RWPE1 (cell line): ENCODE results near the gene GPR132.
"Not testable (repeated sequence)": the region's sequence is repeated elsewhere in the genome, so short reads cannot be mapped to it uniquely, and the experiment has no call there.

Experiments used
- CTCF ChIA-PET: fragments of 350-600 bp; sonication (Branson Sonifier 250); formaldehyde crosslinking; extraction: SDS; loops from one replicate; lab custom pipeline; 2021; lab: Yijun Ruan, JAX
- POLR2A ChIA-PET: fragments of 400-600 bp; formaldehyde crosslinking; extraction: SDS; loops from one replicate; lab custom pipeline; 2020; ENCODE audit warnings: antibody characterized with exemption; ENCODE audit not compliant: low non-redundant PET; lab: Yijun Ruan, JAX
- DNase-seq: peaks from one replicate; pipeline ENCODE4 v3.0.0; 2012; ENCODE audit warnings: low spot score
- H3K27ac ChIP-seq: fragments of 450-650 bp; 2 replicates; pipeline ENCODE4 v1.5.1; 2017
- TF ChIP-seq, protein P1 (sequence below): fragments of 450-650 bp; conservative IDR thresholded peaks from 2 replicates; pipeline ENCODE4 v1.5.1; 2017; ENCODE audit warnings: low read depth, mild to moderate bottlenecking

The GPR132 gene

DNA sequence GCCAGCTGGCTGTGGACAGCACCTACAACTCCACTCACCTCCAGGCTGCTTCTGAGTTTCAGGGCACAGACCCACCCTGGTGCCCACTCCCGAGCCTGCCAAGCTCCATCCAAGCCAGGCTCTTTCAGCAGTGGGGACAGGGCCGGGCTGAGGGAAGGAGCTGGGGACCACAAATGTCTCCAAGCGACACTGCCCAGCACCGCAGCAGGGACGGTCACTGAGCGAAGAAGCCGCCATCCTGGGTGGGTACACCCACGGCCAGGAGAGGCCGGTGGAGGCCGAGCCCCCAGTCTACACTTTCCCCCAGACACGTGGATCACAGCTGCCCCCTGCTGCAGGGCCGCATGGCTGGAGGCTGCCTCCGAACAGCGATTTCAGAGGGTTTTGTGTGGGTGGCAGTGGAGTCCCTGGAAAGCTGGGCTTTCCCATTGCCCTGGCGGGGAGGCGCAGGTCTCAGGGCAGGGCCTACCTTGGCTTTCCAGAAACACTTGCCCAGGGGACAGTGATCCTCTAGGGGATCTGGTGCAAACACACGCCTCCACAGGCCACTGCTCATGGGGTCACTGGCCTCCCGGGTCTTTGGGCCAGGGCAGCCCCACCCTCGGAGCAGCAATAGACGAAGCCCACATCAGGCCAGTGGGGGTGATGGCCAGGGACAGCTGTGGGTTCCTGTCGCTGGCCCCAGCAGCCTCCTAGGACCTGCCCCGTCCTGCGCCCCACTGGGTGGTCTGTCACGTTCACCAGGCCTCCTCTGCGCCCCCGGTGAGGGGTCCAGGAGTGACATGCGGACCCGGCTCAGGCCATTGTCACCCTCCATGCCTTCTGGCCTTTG, 1.2 kb upstream of the GPR132 start:
- TF ChIP-seq, protein P1, sequence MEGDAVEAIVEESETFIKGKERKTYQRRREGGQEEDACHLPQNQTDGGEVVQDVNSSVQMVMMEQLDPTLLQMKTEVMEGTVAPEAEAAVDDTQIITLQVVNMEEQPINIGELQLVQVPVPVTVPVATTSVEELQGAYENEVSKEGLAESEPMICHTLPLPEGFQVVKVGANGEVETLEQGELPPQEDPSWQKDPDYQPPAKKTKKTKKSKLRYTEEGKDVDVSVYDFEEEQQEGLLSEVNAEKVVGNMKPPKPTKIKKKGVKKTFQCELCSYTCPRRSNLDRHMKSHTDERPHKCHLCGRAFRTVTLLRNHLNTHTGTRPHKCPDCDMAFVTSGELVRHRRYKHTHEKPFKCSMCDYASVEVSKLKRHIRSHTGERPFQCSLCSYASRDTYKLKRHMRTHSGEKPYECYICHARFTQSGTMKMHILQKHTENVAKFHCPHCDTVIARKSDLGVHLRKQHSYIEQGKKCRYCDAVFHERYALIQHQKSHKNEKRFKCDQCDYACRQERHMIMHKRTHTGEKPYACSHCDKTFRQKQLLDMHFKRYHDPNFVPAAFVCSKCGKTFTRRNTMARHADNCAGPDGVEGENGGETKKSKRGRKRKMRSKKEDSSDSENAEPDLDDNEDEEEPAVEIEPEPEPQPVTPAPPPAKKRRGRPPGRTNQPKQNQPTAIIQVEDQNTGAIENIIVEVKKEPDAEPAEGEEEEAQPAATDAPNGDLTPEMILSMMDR: no peak
- peak overlapping the region; percentile 20; the same call in 1 of the 2 replicates for H3K27ac ChIP-seq
- DNase-seq: no peak
- POLR2A ChIA-PET: no interaction called here
- CTCF ChIA-PET: interaction anchor here (0.7 to 1.2 kb wide), 2 partner anchors 21 to 255 kb away, joined by 5 to 6 read pairs; no protein-coding TSS in a partner anchor

DNA sequence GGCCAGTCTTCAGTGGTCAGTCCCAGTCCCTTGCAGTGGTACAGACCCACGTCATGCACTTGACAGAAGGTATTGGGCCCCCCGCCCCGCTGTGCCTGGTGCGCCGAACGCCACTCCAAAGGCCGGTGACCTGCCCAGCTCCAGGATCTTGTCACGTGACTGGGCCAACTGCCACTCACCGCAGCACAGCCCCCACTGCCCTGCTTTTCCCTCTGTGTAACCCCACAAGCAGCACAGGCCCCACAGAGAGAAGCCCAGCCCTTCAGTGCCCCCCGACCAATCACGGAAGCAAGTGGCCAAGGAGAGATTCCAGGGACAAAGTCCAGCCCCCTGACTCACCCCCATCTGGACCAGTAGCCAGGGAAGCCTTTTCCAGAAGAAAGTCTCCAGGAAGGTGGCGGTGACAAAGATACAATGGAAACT, 498 bp downstream of the GPR132 start:
- H3K27ac ChIP-seq: no peak overlapping the region
- POLR2A ChIA-PET: no interaction called here
- CTCF ChIA-PET: interaction anchor here (1.4 kb wide), 1 partner anchor 20 kb away, joined by 5 read pairs; no protein-coding TSS in a partner anchor
- TF ChIP-seq, protein P1: no peak
- no peak for DNase-seq

DNA sequence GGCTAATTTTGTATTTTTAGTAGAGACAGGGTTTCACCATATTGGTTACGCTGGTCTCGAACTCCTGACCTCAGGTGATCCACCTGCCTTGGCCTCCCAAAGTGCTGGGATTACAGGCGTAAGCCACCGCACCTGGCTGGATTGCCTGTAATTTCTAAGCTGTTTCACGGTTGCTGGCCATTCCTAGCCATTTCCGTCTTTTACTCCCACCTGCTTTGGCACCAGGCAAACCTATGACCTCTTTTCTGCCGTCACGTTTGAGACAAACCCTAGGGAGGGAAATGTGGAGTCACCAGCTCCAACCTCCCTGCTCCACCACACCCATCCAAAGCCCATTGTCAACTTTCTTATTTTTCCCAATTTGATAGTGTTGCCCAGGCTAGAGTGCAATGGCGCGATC, 1.2 kb downstream of the GPR132 start:
- no peak overlapping the region for H3K27ac ChIP-seq
- TF ChIP-seq, protein P1: no peak
- CTCF ChIA-PET: interaction anchor here (1.4 kb wide), 1 partner anchor 19 kb away, joined by 5 read pairs; no protein-coding TSS in a partner anchor
- no peak for DNase-seq
- POLR2A ChIA-PET: no interaction called here

DNA sequence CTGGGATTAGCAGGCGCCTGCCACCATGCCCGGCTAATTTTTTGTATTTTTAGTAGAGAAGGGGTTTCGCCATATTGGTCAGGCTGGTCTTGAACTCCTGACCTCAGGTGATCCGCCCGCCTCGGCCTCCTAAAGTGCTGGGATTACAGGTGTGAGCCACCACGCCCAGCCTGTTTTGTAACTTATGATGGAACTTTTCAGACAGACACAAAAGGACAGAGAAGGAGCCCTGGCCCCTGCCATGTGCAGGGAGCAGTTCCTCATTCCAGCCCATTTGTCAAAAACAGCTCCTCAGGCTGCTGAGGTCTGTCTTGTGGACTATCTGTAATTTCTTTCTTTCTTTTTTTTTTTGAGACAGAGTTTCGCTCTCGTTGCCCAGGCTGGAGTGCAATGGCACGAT, 1.7 kb downstream of the GPR132 start:
- POLR2A ChIA-PET, DNase-seq, H3K27ac ChIP-seq: not testable (repeated sequence)
- CTCF ChIA-PET: interaction anchor here (1.0 kb wide), 1 partner anchor 52 kb away, joined by 5 read pairs; no protein-coding TSS in a partner anchor

DNA sequence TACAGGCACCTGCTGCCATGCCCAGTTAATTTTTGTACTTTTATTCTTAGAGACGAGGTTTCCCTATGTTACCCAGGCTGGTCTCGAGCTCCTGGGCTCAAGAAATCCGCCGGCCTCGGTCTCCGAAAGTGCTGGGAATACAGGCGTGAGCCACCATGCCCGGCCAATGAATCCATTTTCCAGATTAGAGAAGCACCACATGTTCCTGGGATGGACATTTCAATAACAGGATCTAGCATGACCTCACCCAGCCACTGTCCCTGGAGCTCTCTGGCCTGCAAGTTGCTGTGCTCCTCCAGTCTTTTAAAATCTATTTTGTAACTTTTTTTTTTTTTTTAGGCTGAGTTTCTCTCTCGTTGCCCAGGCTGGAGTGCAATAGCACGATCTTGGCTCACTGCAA, 2.2 kb downstream of the GPR132 start:
- H3K27ac ChIP-seq: no peak overlapping the region
- TF ChIP-seq, protein P1: no peak
- ChIA-PET POLR2A (no interaction called here), CTCF (interaction anchor here (1.0 kb wide), 1 partner anchor 52 kb away, joined by 5 read pairs; no protein-coding TSS in a partner anchor)
- no peak for DNase-seq

DNA sequence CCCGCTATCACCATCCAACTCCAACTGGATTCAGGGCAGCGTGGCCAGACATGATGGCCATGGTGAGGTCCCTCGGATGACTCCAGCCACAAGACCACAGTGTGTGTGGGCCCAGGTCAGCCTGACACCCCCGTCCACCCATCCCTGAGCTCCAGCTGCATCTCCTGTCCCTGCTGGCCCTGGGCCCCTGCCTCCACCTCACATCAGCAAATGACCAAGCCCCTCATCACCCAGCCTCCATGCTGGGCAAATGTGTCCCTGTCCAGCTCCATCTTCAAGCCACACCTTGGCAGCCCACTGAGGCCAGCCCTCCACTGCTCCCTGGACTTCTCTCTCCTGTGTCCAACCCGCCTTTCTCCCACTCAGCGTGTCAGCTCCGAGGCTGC, 3.2 kb downstream of the GPR132 start:
- ChIA-PET POLR2A (no interaction called here), CTCF (interaction anchor here (0.8 kb wide), 1 partner anchor 149 kb away, joined by 4 read pairs; no protein-coding TSS in a partner anchor)
- no peak for DNase-seq
- TF ChIP-seq, protein P1: no peak
- no peak overlapping the region; the same call in 1 of the 2 replicates for H3K27ac ChIP-seq
